Loucy (cell line): ENCODE data around the gene STXBP6.

Source experiments
- H2AFZ ChIP-seq: fragments of 200-600 bp; sonication (generic); 2 replicates; pipeline ENCODE4 v1.6.0; 2016; ENCODE audit warnings: antibody characterized with exemption, mild to moderate bottlenecking, low read length, moderate library complexity
- H3F3A ChIP-seq: fragments of 200-600 bp; 2 replicates; pipeline ENCODE4 v1.6.0; 2016; ENCODE audit warnings: antibody characterized with exemption, low read depth, mild to moderate bottlenecking
- H3K27me3 ChIP-seq: fragments of 200-600 bp; sonication (generic); 2 replicates; pipeline ENCODE4 v1.6.1; 2014; ENCODE audit warnings: low read length, mild to moderate bottlenecking; ENCODE audit not compliant: insufficient read depth, poor library complexity, severe bottlenecking
- H3K36me3 ChIP-seq: fragments of 200-600 bp; sonication (generic); 2 replicates; pipeline ENCODE4 v1.6.1; 2016; ENCODE audit warnings: low read length; ENCODE audit not compliant: insufficient read depth
- H3K4me1 ChIP-seq: fragments of 200-600 bp; sonication (generic); 2 replicates; pipeline ENCODE4 v1.5.1; 2014; ENCODE audit warnings: low read length, mild to moderate bottlenecking; ENCODE audit not compliant: insufficient read depth, poor library complexity, severe bottlenecking
- H3K4me2 ChIP-seq: fragments of 200-600 bp; sonication (generic); 2 replicates; pipeline ENCODE4 v1.6.0; 2014; ENCODE audit warnings: antibody characterized with exemption, low read length, low read depth, mild to moderate bottlenecking; ENCODE audit not compliant: poor library complexity, severe bottlenecking
- H3K4me3 ChIP-seq: fragments of 200-600 bp; sonication (generic); 2 replicates; pipeline ENCODE4 v1.5.1; 2014; ENCODE audit warnings: low read length, mild to moderate bottlenecking, mixed read lengths; ENCODE audit not compliant: poor library complexity, severe bottlenecking
- H3K79me2 ChIP-seq: fragments of 200-600 bp; sonication (generic); 2 replicates; pipeline ENCODE4 v1.6.1; 2014; ENCODE audit warnings: low read length; ENCODE audit not compliant: insufficient read depth
- H3K9ac ChIP-seq: fragments of 200-600 bp; sonication (generic); 2 replicates; pipeline ENCODE4 v1.6.0; 2014; ENCODE audit warnings: mild to moderate bottlenecking, low read depth, low read length, moderate library complexity; ENCODE audit not compliant: poor library complexity, severe bottlenecking
- H3K9me2 ChIP-seq: fragments of 200-600 bp; sonication (generic); replicated peaks from 2 replicates; pipeline ENCODE4 v1.6.1; 2016; ENCODE audit warnings: low read depth, low read length, mixed read lengths
- H3K9me3 ChIP-seq: fragments of 200-600 bp; sonication (generic); 2 replicates; pipeline ENCODE4 v1.6.1; 2014; ENCODE audit warnings: mild to moderate bottlenecking, antibody characterized with exemption, low read length, low read depth; ENCODE audit not compliant: insufficient read depth
- H4K20me1 ChIP-seq: fragments of 200-600 bp; sonication (generic); 2 replicates; pipeline ENCODE4 v1.6.0; 2014; ENCODE audit warnings: antibody characterized with exemption, low read length, mild to moderate bottlenecking; ENCODE audit not compliant: insufficient read depth, poor library complexity, severe bottlenecking
- EZH2phosphoT487 ChIP-seq: fragments of 200-600 bp; IDR thresholded peaks from 2 replicates; pipeline ENCODE4 v1.6.1; 2018; ENCODE audit warnings: antibody characterized with exemption, mild to moderate bottlenecking, moderate library complexity, borderline replicate concordance
- TF ChIP-seq, protein P1 (sequence below): fragments of 200-600 bp; sonication (generic); conservative IDR thresholded peaks from 2 replicates; pipeline ENCODE4 v1.5.1; 2014; ENCODE audit warnings: mild to moderate bottlenecking, antibody characterized with exemption, low read length

Gene STXBP6

DNA sequence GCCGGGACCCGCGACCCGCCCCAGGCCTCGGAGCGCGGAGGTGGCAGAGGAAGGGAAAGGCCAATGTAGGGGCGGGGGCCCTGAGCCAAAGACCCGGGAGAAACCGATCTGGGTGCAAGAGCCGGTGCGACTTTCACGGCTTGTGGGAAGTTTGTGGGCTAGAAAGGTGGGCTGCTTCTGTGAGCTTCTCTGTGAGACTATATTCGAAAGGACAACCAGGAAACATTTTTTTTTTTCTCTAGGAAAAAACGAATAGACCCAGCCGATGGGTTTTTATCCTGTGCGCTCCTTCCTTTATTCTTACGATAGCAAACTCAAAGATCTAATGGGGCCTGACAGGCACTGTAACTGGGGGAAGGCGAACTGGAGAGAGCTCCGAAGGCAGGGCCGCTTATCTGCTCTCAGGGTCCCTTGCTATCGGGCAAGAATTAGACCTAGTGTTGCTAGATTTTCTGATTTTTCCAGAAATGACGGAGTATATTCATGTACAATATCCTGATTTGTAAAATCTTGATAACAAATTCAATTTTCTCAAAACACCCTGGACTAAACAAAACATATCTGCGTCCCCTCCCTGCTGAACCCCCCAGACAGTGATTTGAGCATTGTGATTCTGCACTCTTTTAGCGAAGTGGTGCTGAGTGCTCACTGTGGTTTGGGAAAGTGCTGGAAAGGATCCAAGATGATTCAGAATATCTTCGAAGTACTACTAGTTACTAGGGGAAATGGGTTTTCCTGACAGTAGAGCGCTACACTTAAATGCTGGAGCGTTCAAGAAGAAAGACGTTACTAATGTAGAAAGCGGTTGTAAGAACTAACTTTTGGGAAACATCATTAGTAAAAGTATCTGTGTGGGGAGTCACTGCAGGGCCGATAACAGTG lies 563 bp upstream of the STXBP6 start:
- Histone ChIP-seq H3K4me3 (no peak overlapping the region), H3K9me3 (no peaks in the 10 kb centered on the region), H4K20me1 (no peaks in the 10 kb centered on the region), H3F3A (no peaks in the 10 kb centered on the region), H3K4me1 (no peaks in the 10 kb centered on the region), H2AFZ (no peak overlapping the region), H3K79me2 (no peaks in the 10 kb centered on the region), H3K9me2 (no peaks in the 10 kb centered on the region), H3K36me3 (no peaks in the 10 kb centered on the region), H3K4me2 (no peak overlapping the region), H3K9ac (no peak overlapping the region), H3K27me3 (no peaks in the 10 kb centered on the region)
- no peak for TF ChIP-seq EZH2phosphoT487
- TF ChIP-seq, protein P1, sequence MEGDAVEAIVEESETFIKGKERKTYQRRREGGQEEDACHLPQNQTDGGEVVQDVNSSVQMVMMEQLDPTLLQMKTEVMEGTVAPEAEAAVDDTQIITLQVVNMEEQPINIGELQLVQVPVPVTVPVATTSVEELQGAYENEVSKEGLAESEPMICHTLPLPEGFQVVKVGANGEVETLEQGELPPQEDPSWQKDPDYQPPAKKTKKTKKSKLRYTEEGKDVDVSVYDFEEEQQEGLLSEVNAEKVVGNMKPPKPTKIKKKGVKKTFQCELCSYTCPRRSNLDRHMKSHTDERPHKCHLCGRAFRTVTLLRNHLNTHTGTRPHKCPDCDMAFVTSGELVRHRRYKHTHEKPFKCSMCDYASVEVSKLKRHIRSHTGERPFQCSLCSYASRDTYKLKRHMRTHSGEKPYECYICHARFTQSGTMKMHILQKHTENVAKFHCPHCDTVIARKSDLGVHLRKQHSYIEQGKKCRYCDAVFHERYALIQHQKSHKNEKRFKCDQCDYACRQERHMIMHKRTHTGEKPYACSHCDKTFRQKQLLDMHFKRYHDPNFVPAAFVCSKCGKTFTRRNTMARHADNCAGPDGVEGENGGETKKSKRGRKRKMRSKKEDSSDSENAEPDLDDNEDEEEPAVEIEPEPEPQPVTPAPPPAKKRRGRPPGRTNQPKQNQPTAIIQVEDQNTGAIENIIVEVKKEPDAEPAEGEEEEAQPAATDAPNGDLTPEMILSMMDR, result no peak

DNA sequence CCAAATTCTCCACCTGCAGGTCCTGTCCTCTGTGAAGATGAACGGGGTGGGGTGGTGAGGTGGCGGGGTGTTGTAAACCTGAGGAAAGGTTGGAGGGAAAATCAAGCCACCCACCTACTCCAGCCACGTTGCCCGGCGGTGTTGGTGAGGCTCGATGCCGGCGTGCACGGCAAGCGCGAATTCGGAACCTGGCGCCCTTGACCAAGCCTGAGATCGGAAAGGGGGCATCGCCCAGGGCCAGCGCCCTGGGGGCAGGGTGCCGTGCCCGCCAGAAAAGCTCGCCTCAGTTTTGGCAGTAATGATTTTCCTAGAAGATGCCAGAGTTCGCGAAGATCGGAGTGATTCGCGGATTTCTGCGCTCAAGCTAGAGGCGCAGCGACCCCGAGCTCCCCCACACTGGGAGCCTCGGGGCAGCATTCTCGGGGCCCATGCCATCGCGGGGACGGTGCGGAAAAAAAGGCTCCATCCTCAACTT lies 817 bp downstream of the STXBP6 start:
- H3K9me2 ChIP-seq, result no peaks in the 10 kb centered on the region
- no peaks in the 10 kb centered on the region for H3K9me3 ChIP-seq
- H3K4me2 ChIP-seq, result no peak overlapping the region
- no peaks in the 10 kb centered on the region for H4K20me1 ChIP-seq
- H2AFZ ChIP-seq, result no peak overlapping the region
- no peak for TF ChIP-seq EZH2phosphoT487
- TF ChIP-seq, protein P1, result no peak
- H3K36me3 ChIP-seq, result no peaks in the 10 kb centered on the region
- no peaks in the 10 kb centered on the region for H3F3A ChIP-seq
- no peaks in the 10 kb centered on the region for H3K79me2 ChIP-seq
- no peak overlapping the region for H3K4me3 ChIP-seq
- no peaks in the 10 kb centered on the region for H3K27me3 ChIP-seq
- no peaks in the 10 kb centered on the region for H3K4me1 ChIP-seq
- H3K9ac ChIP-seq, result no peak overlapping the region

DNA sequence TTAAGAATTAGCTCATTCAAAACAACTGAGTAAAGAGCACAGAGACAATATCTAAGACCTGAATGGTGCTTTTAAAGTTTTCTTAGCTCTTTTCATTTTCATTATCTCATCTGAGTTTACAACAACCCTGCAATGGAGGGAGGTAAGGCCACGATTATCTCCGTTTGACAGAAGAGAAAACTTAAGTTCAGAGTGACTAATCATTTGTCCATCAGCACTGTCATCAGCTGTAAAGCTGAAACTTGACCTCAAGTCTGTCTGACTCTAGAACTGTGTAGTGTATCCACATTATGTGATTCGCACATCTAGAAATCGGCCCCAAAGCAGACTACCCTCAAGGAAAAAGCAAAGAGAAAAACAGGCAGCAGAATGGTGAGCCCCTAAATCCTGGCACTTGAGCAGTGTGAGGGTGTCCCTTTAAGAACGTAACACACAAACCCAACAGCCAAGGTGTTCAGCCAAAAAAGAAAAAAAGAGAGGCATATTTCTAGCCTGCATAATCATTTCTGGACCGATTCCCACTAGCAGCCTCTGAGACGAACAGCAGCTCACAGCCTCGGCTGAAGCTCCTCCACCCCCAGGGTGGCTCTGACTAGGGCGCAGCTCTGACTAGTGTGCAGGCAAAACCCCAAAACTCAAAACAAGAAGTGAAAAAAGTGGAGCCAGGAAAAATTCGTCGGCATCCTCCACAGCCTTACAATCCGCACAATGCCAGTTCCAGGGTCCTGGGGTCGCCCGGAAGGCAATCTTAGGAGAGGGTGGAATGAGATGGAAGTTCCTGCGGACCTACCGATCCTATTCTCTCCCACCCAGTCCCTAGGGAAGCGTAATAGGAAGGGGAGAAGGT lies 1.6 kb downstream of the STXBP6 start:
- Histone ChIP-seq H3K4me1 (no peaks in the 10 kb centered on the region), H3K79me2 (no peaks in the 10 kb centered on the region), H3K9me3 (no peaks in the 10 kb centered on the region), H3K4me2 (no peak overlapping the region), H3K9me2 (no peaks in the 10 kb centered on the region), H3K9ac (no peak overlapping the region), H3K36me3 (no peaks in the 10 kb centered on the region), H2AFZ (no peak overlapping the region), H3K4me3 (no peak overlapping the region), H4K20me1 (no peaks in the 10 kb centered on the region), H3F3A (no peaks in the 10 kb centered on the region), H3K27me3 (no peaks in the 10 kb centered on the region)
- TF ChIP-seq EZH2phosphoT487, result no peak
- TF ChIP-seq, protein P1, result no peak
